ENCODE measurements around the gene TNFAIP8L1.

TNFAIP8L1 gene

GRCh38 chr19:4702764-4703163 is 63.4 kb downstream of the TNFAIP8L1 start:
- DNase-seq (ENCODE audit: low read depth in 2 of 2) = no peak

GRCh38 chr19:4703671-4704316 is 64.5 kb downstream of the TNFAIP8L1 start:
- no peak for DNase-seq (ENCODE audit: low read depth in 2 of 2)

- no peak for DNase-seq (ENCODE audit: low read depth in 2 of 2)
Measured at GRCh38 chr19:4704317-4704673, 65.0 kb downstream of the TNFAIP8L1 start.
